Measurements from ENCODE around the gene UROS. TPM values are rescaled to one million over a fixed set of nuclear protein-coding genes. Genes with fewer than 3 reads are reported as not detected.

Gene UROS
- polyA plus RNA-seq, 1 donor from 2014 or later: 55.1 TPM

- Mint-ChIP-seq H3K27me3 (no peaks in the 10 kb centered on the region), H3K36me3 (peaks cover 5% of the 10 kb centered on the region), H3K4me3 (no peak overlapping the region), H3K9me3 (peaks cover 0 to 1% (median 0%) of the 10 kb centered on the region in 3 donors), H3K4me1 (no peaks in the 10 kb centered on the region), H3K27ac (no peak overlapping the region)
These were observed 50.8 kb downstream of the UROS start for GRCh38 chr10:125772112-125772863.

- H3K4me3 Mint-ChIP-seq: no peak overlapping the region
- peaks cover 7% of the 10 kb centered on the region for H3K36me3 Mint-ChIP-seq
- H3K27me3 Mint-ChIP-seq: no peaks in the 10 kb centered on the region
- no peaks in the 10 kb centered on the region for H3K4me1 Mint-ChIP-seq
- H3K9me3 Mint-ChIP-seq: peaks cover 0 to 1% (median 0%) of the 10 kb centered on the region in 3 donors
- peak overlapping the region in 1 of 3 donors; percentile 62 for H3K27ac Mint-ChIP-seq
These were observed 52.2 kb downstream of the UROS start for GRCh38 chr10:125770844-125771243.

GRCh38 chr10:125769175-125769574, 53.9 kb downstream of the UROS start:
- H3K27ac Mint-ChIP-seq: peak overlapping the region in 1 of 3 donors; percentile 18

GRCh38 chr10:125768219-125768855, 54.7 kb downstream of the UROS start:
- H3K36me3 Mint-ChIP-seq: peaks cover 13% of the 10 kb centered on the region
- no peaks in the 10 kb centered on the region for H3K4me1 Mint-ChIP-seq
- H3K9me3 Mint-ChIP-seq: no peaks in the 10 kb centered on the region
- H3K27me3 Mint-ChIP-seq: no peaks in the 10 kb centered on the region
- no peak overlapping the region for H3K4me3 Mint-ChIP-seq
- no peak overlapping the region for H3K27ac Mint-ChIP-seq

More at GRCh38 chr10:125769175-125769574, 53.9 kb downstream of the UROS start:
- Mint-ChIP-seq H3K27me3 (no peaks in the 10 kb centered on the region), H3K4me3 (no peak overlapping the region), H3K36me3 (peaks cover 13% of the 10 kb centered on the region), H3K9me3 (no peaks in the 10 kb centered on the region), H3K4me1 (no peaks in the 10 kb centered on the region)

GRCh38 chr10:125766511-125766910, 56.5 kb downstream of the UROS start:
- Mint-ChIP-seq H3K4me3 (no peak overlapping the region), H3K4me1 (no peaks in the 10 kb centered on the region), H3K36me3 (peaks cover 13% of the 10 kb centered on the region), H3K9me3 (no peaks in the 10 kb centered on the region), H3K27ac (no peak overlapping the region), H3K27me3 (no peaks in the 10 kb centered on the region)

- Mint-ChIP-seq H3K4me3 (no peak overlapping the region), H3K36me3 (peaks cover 13% of the 10 kb centered on the region), H3K27ac (no peak overlapping the region), H3K9me3 (no peaks in the 10 kb centered on the region), H3K4me1 (no peaks in the 10 kb centered on the region), H3K27me3 (no peaks in the 10 kb centered on the region)
These were observed 57.2 kb downstream of the UROS start for GRCh38 chr10:125765835-125766234.

- H3K27me3 Mint-ChIP-seq: no peaks in the 10 kb centered on the region
- peaks cover 14% of the 10 kb centered on the region for H3K36me3 Mint-ChIP-seq
- no peak overlapping the region for H3K4me3 Mint-ChIP-seq
- H3K4me1 Mint-ChIP-seq: no peaks in the 10 kb centered on the region
- H3K27ac Mint-ChIP-seq: no peak overlapping the region
- H3K9me3 Mint-ChIP-seq: no peaks in the 10 kb centered on the region
These were observed 60.1 kb downstream of the UROS start for GRCh38 chr10:125762692-125763648.

- H3K27me3 Mint-ChIP-seq: no peaks in the 10 kb centered on the region
- peaks cover 11% of the 10 kb centered on the region for H3K36me3 Mint-ChIP-seq
- no peak overlapping the region for H3K4me3 Mint-ChIP-seq
- no peaks in the 10 kb centered on the region for H3K9me3 Mint-ChIP-seq
- H3K27ac Mint-ChIP-seq: no peak overlapping the region
- no peaks in the 10 kb centered on the region for H3K4me1 Mint-ChIP-seq
These were observed 61.1 kb downstream of the UROS start for GRCh38 chr10:125761961-125762360.

- H3K36me3 Mint-ChIP-seq: peaks cover 7% of the 10 kb centered on the region
- no peaks in the 10 kb centered on the region for H3K27me3 Mint-ChIP-seq
- H3K9me3 Mint-ChIP-seq: no peaks in the 10 kb centered on the region
- H3K4me1 Mint-ChIP-seq: no peaks in the 10 kb centered on the region
- H3K27ac Mint-ChIP-seq: no peak overlapping the region
- H3K4me3 Mint-ChIP-seq: no peak overlapping the region
These were observed 65.3 kb downstream of the UROS start for GRCh38 chr10:125757742-125758141.

GRCh38 chr10:125756853-125757487, 66.1 kb downstream of the UROS start:
- H3K36me3 Mint-ChIP-seq: peaks cover 7% of the 10 kb centered on the region

GRCh38 chr10:125756196-125756595, 66.9 kb downstream of the UROS start:
- Mint-ChIP-seq H3K4me1 (no peaks in the 10 kb centered on the region), H3K27ac (peak overlapping the region in 1 of 3 donors; percentile 48), H3K9me3 (no peaks in the 10 kb centered on the region), H3K27me3 (no peaks in the 10 kb centered on the region), H3K36me3 (peaks cover 7% of the 10 kb centered on the region), H3K4me3 (no peak overlapping the region)

More at GRCh38 chr10:125756853-125757487, 66.1 kb downstream of the UROS start:
- Mint-ChIP-seq H3K4me1 (no peaks in the 10 kb centered on the region), H3K4me3 (no peak overlapping the region), H3K27me3 (no peaks in the 10 kb centered on the region), H3K27ac (no peak overlapping the region), H3K9me3 (no peaks in the 10 kb centered on the region)

GRCh38 chr10:125747417-125747816, 75.6 kb downstream of the UROS start:
- Mint-ChIP-seq H3K36me3 (peaks cover 18% of the 10 kb centered on the region), H3K27me3 (no peaks in the 10 kb centered on the region), H3K4me1 (peaks cover 0 to 3% (median 0%) of the 10 kb centered on the region in 3 donors), H3K27ac (no peak overlapping the region), H3K4me3 (no peak overlapping the region), H3K9me3 (peaks cover 0 to 2% (median 0%) of the 10 kb centered on the region in 3 donors)

- Mint-ChIP-seq H3K4me3 (no peak overlapping the region), H3K9me3 (peaks cover 0 to 2% (median 0%) of the 10 kb centered on the region in 3 donors), H3K36me3 (peaks cover 21% of the 10 kb centered on the region), H3K27ac (no peak overlapping the region), H3K27me3 (no peaks in the 10 kb centered on the region), H3K4me1 (peaks cover 0 to 5% (median 0%) of the 10 kb centered on the region in 3 donors)
These were observed 78.1 kb downstream of the UROS start for GRCh38 chr10:125744909-125745308.

GRCh38 chr10:125742465-125742864, 80.6 kb downstream of the UROS start:
- Mint-ChIP-seq H3K9me3 (peaks cover 0 to 2% (median 0%) of the 10 kb centered on the region in 3 donors), H3K27me3 (no peaks in the 10 kb centered on the region), H3K4me3 (no peak overlapping the region), H3K4me1 (peaks cover 0 to 5% (median 0%) of the 10 kb centered on the region in 3 donors), H3K36me3 (peaks cover 26% of the 10 kb centered on the region), H3K27ac (no peak overlapping the region)
